HG03025 (cell line): ENCODE results near the gene NFIA.

ENCODE experiments used
- ATAC-seq: cut with Tn5 transposase; IDR thresholded peaks from one replicate; pipeline ENCODE4 v1.9.1; 2021; ENCODE audit warnings: mild to moderate bottlenecking, moderate library complexity; ENCODE audit not compliant: unreplicated experiment, low FRiP score

Gene NFIA

GRCh38 chr1:61202854-61203598 lies 120.7 kb downstream of the NFIA start:
- ATAC-seq = no peak

- ATAC-seq = no peak
Observed at GRCh38 chr1:61204528-61204927, 122.2 kb downstream of the NFIA start.

GRCh38 chr1:61207416-61207815 lies 125.1 kb downstream of the NFIA start:
- ATAC-seq = no peak

- no peak for ATAC-seq
Observed at GRCh38 chr1:61208172-61208571, 125.8 kb downstream of the NFIA start.

GRCh38 chr1:61208831-61209230 lies 126.5 kb downstream of the NFIA start:
- no peak for ATAC-seq

- no peak for ATAC-seq
Observed at GRCh38 chr1:61210435-61211154, 128.2 kb downstream of the NFIA start.

GRCh38 chr1:61213245-61214011 lies 131.1 kb downstream of the NFIA start:
- ATAC-seq = no peak

GRCh38 chr1:61215119-61215518 lies 132.8 kb downstream of the NFIA start:
- no peak for ATAC-seq

- ATAC-seq = no peak
Observed at GRCh38 chr1:61215676-61216289, 133.4 kb downstream of the NFIA start.

GRCh38 chr1:61220536-61220935 lies 138.2 kb downstream of the NFIA start:
- no peak for ATAC-seq

- no peak for ATAC-seq
Observed at GRCh38 chr1:61221642-61222041, 139.3 kb downstream of the NFIA start.

- no peak for ATAC-seq
Observed at GRCh38 chr1:61222240-61222639, 139.9 kb downstream of the NFIA start.

- no peak for ATAC-seq
Observed at GRCh38 chr1:61223140-61223539, 140.8 kb downstream of the NFIA start.

GRCh38 chr1:61224609-61225008 lies 142.2 kb downstream of the NFIA start:
- ATAC-seq = no peak

GRCh38 chr1:61225478-61225877 lies 143.1 kb downstream of the NFIA start:
- ATAC-seq = no peak

GRCh38 chr1:61226791-61227567 lies 144.6 kb downstream of the NFIA start:
- no peak for ATAC-seq

GRCh38 chr1:61227857-61228550 lies 145.6 kb downstream of the NFIA start:
- ATAC-seq = no peak

- no peak for ATAC-seq
Observed at GRCh38 chr1:61230523-61230922, 148.2 kb downstream of the NFIA start.

GRCh38 chr1:61231795-61232194 lies 149.4 kb downstream of the NFIA start:
- ATAC-seq = no peak
